ENCODE data around the gene FAM228B. TPM values are rescaled to one million over a fixed set of nuclear protein-coding genes. Genes with fewer than 3 reads are reported as not detected.
A peak's percentile ranks its signal among the peaks of the same experiment; 100 is the strongest.
"Not testable (repeated sequence)": the region's sequence is repeated elsewhere in the genome, so short reads cannot be mapped to it uniquely, and the experiment has no call there.

FAM228B gene
- total RNA-seq, 1 donor: 14.2 TPM

DNA sequence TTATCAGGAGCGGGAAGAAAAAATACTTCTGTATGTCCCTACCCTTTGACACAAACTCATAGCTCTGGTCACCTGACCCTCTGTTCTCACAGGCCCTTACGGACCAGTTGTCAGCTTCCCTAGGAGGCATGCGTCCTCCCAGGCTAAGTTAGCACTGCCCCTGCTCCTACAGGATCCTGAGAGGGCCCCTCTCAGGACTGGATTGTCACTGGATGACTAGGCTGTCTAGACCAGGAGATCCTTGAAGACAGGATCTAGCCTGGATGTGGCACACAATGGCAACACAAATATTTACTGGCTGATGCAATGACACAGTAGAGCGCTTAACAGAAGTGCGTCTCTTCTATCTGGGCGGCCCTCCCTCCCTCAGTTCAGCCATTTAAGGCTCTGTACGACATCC is 59.2 kb downstream of the FAM228B start:
- no peak overlapping the region for H3K4me3 ChIP-seq (ENCODE audit: low read depth, low read length)
- TF ChIP-seq, protein P1, sequence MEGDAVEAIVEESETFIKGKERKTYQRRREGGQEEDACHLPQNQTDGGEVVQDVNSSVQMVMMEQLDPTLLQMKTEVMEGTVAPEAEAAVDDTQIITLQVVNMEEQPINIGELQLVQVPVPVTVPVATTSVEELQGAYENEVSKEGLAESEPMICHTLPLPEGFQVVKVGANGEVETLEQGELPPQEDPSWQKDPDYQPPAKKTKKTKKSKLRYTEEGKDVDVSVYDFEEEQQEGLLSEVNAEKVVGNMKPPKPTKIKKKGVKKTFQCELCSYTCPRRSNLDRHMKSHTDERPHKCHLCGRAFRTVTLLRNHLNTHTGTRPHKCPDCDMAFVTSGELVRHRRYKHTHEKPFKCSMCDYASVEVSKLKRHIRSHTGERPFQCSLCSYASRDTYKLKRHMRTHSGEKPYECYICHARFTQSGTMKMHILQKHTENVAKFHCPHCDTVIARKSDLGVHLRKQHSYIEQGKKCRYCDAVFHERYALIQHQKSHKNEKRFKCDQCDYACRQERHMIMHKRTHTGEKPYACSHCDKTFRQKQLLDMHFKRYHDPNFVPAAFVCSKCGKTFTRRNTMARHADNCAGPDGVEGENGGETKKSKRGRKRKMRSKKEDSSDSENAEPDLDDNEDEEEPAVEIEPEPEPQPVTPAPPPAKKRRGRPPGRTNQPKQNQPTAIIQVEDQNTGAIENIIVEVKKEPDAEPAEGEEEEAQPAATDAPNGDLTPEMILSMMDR (IDR thresholded peaks at IDR 0.05; ENCODE audit: insufficient read depth, low read depth, low read length): no peak
- no peak for DNase-seq (ENCODE audit: low read depth)

DNA sequence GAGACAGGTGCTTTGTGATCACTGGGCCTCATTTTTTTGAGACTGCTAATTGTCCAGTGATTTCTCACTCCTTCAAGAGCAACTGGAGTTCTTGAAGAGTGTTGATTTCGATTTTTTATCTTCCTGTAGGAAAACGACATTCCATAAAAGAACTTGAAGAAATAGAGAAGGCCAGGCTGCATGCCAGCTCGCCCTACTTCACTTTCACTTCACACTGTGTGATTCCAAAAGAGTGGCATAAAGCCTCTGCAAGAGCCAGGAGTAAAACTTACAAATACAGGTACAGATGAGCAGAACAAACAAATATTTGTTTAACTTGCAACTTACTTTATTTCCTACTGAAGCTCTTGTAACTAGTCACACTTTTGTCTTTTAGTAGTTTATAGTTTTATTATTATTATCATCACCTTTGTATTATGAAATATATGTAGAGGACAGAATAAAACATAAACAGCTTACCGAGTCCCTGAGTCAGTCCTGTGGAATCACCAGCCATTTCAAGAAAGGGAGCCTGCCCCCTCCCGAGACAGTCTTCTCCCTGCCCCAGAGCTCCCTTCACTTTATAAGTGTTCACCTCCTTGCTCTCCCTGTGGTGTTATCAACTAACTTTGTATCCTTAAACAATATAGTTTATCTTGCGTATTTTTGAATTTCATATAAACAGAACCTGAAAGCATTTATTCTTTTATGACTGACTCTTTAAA is 60.2 kb downstream of the FAM228B start:
- no peak overlapping the region for H3K4me3 ChIP-seq (ENCODE audit: low read depth, low read length)
- TF ChIP-seq, protein P1 (IDR thresholded peaks at IDR 0.05; ENCODE audit: insufficient read depth, low read depth, low read length): no peak
- peak; percentile 8 for DNase-seq (ENCODE audit: low read depth)

DNA sequence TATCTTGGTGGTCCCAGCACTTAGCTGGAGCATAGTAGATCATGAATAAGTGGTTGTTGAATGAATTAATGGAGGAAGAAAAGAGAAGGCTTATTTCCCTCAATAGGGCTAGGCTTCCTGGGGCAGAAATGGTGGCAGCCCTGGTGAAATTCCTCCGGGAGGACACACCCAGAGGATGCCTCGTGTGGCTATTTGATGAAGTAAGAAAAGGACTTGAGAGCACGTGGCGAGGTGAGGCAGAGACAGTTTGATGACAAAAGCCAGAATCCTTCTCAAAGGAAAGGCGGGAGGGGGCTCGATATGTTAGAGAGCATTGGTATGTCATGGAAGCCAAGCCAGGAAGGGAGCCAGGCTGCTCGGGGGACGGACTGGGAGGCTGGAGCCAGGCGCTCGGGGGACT is 66.3 kb downstream of the FAM228B start:
- TF ChIP-seq, protein P1 (IDR thresholded peaks at IDR 0.05; ENCODE audit: insufficient read depth, low read depth, low read length): no peak
- DNase-seq (ENCODE audit: low read depth): no peak
- no peak overlapping the region for H3K4me3 ChIP-seq (ENCODE audit: low read depth, low read length)

DNA sequence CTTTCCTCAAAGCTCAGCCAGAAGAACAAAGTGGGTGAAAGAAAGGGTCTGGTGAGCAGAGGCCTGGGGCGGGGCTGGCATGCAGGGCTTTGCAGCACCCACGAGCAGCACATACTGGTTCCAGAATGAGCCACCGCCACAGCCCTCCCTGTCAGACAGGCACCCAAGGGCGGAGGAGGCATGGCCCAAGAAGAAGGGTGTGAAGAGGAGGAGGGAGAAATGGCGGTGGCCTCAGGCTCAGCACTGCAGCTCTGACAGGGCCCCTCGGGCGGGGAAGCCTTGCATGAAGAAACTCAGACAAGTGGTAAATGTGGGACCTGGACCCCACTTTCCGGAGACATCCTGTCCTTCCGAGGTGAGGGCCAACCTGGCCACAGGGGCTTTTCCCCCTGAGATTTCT is 67.2 kb downstream of the FAM228B start:
- no peak for DNase-seq (ENCODE audit: low read depth)
- H3K4me3 ChIP-seq (ENCODE audit: low read depth, low read length): no peak overlapping the region
- TF ChIP-seq, protein P1 (IDR thresholded peaks at IDR 0.05; ENCODE audit: insufficient read depth, low read depth, low read length): no peak

DNA sequence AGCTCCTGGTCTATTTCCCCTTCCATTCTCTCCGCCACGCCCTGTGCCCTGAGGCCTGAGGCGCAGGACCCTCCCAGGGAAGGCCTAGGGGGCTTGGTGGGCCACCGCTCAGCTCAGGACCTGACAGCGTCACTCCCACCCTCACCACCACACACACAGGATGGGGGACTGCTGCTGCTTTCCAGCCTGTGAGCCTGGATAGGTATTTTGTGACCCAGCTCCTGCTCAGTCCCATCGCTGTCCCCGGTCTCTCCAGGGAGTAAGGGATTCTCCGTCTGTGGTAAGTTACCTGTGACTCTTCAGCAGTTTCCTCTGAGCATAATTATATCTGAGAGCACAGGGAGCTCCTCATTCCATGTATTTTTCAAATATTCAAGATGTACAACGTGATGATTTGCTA is 67.9 kb downstream of the FAM228B start:
- DNase-seq (ENCODE audit: low read depth): no peak
- no peak overlapping the region for H3K4me3 ChIP-seq (ENCODE audit: low read depth, low read length)
- TF ChIP-seq, protein P1 (IDR thresholded peaks at IDR 0.05; ENCODE audit: insufficient read depth, low read depth, low read length): no peak

DNA sequence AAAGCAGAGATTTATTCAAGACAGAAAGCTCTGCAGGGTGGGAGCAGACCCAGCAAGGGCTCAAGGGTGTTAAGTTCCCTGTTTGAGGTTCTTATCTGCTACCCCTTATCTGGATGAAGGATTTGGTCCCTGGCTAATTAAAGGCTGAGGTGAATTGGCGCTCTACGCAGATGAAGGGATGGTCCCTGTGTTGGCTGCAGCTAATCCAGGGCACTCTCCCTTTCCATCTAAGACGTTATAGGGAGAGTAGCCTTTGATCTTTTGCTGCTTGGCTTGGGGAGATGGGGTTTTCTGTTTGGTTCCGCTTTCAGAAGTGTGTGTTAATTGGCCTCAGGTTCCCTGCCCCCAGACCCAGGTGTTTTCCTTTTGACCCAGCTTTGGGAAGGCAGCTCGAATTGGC is 68.6 kb downstream of the FAM228B start:
- TF ChIP-seq, protein P1 (IDR thresholded peaks at IDR 0.05; ENCODE audit: insufficient read depth, low read depth, low read length): no peak
- H3K4me3 ChIP-seq (ENCODE audit: low read depth, low read length): no peak overlapping the region
- no peak for DNase-seq (ENCODE audit: low read depth)

DNA sequence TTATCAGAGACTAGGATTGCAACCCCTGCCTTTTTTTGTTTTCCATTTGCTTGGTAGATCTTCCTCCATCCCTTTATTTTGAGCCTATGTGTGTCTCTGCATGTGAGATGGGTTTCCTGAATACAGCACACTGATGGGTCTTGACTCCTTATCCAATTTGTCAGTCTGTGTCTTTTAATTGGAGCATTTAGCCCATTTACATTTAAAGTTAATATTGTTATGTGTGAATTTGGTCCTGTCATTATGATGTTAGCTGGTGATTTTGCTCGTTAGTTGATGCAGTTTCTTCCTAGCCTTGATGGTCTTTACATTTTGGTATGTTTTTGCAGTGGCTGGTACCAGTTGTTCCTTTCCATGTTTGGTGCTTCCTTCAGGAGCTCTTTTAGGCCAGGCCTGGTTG is 73.9 kb downstream of the FAM228B start:
- DNase-seq (ENCODE audit: low read depth); H3K4me3 ChIP-seq (ENCODE audit: low read depth, low read length): not testable (repeated sequence)
